ENCODE results near the gene MYH13. TPM values are rescaled to one million over a fixed set of nuclear protein-coding genes. Genes with fewer than 3 reads are reported as not detected.

The MYH13 gene
- total RNA-seq, 1 donor from 2014 or later = 0.52 TPM

- Histone ChIP-seq H3K27ac (ENCODE audit: low read depth, low read length) (no peak overlapping the region), H3K9ac (ENCODE audit: low read depth in 1 of 3, low read length in 3 of 3) (no peak overlapping the region), H3K27me3 (ENCODE audit: control insufficient read depth in 3 of 3, insufficient read depth in 3 of 3, low read length in 3 of 3) (peaks cover 0 to 3% (median 0%) of the 10 kb centered on the region in 3 donors), H3K4me3 (ENCODE audit: low read length in 3 of 3) (no peak overlapping the region), H3K9me3 (ENCODE audit: control insufficient read depth in 3 of 3, low read length in 3 of 3) (no peaks in the 10 kb centered on the region), H3K36me3 (ENCODE audit: control insufficient read depth in 3 of 3, insufficient read depth in 3 of 3, low read length in 3 of 3) (no peaks in the 10 kb centered on the region), H3K4me1 (ENCODE audit: control insufficient read depth in 3 of 3, insufficient read depth in 3 of 3, low read length in 3 of 3) (no peaks in the 10 kb centered on the region)
Measured at GRCh38 chr17:10327640-10328039, 45.2 kb downstream of the MYH13 start.

- no peak overlapping the region for H3K9ac ChIP-seq (ENCODE audit: low read depth in 1 of 3, low read length in 3 of 3)
- no peaks in the 10 kb centered on the region for H3K4me1 ChIP-seq (ENCODE audit: control insufficient read depth in 3 of 3, insufficient read depth in 3 of 3, low read length in 3 of 3)
- H3K9me3 ChIP-seq (ENCODE audit: control insufficient read depth in 3 of 3, low read length in 3 of 3) = no peaks in the 10 kb centered on the region
- no peak overlapping the region for H3K4me3 ChIP-seq (ENCODE audit: low read length in 3 of 3)
- no peaks in the 10 kb centered on the region for H3K36me3 ChIP-seq (ENCODE audit: control insufficient read depth in 3 of 3, insufficient read depth in 3 of 3, low read length in 3 of 3)
- H3K27me3 ChIP-seq (ENCODE audit: control insufficient read depth in 3 of 3, insufficient read depth in 3 of 3, low read length in 3 of 3) = peaks cover 0 to 3% (median 0%) of the 10 kb centered on the region in 3 donors
- H3K27ac ChIP-seq (ENCODE audit: low read depth, low read length) = no peak overlapping the region
Measured at GRCh38 chr17:10325031-10325695, 47.6 kb downstream of the MYH13 start.

GRCh38 chr17:10323812-10324610 is 48.8 kb downstream of the MYH13 start:
- H3K9ac ChIP-seq (ENCODE audit: low read depth in 1 of 3, low read length in 3 of 3) = no peak overlapping the region
- H3K27ac ChIP-seq (ENCODE audit: low read depth, low read length) = no peak overlapping the region
- no peaks in the 10 kb centered on the region for H3K4me1 ChIP-seq (ENCODE audit: control insufficient read depth in 3 of 3, insufficient read depth in 3 of 3, low read length in 3 of 3)
- H3K36me3 ChIP-seq (ENCODE audit: control insufficient read depth in 3 of 3, insufficient read depth in 3 of 3, low read length in 3 of 3) = no peaks in the 10 kb centered on the region
- H3K9me3 ChIP-seq (ENCODE audit: control insufficient read depth in 3 of 3, low read length in 3 of 3) = no peaks in the 10 kb centered on the region
- no peak overlapping the region for H3K4me3 ChIP-seq (ENCODE audit: low read length in 3 of 3)
- H3K27me3 ChIP-seq (ENCODE audit: control insufficient read depth in 3 of 3, insufficient read depth in 3 of 3, low read length in 3 of 3) = no peaks in the 10 kb centered on the region

GRCh38 chr17:10318535-10318934 is 54.3 kb downstream of the MYH13 start:
- Histone ChIP-seq H3K4me1 (ENCODE audit: control insufficient read depth in 3 of 3, insufficient read depth in 3 of 3, low read length in 3 of 3) (no peaks in the 10 kb centered on the region), H3K36me3 (ENCODE audit: control insufficient read depth in 3 of 3, insufficient read depth in 3 of 3, low read length in 3 of 3) (no peaks in the 10 kb centered on the region), H3K9ac (ENCODE audit: low read depth in 1 of 3, low read length in 3 of 3) (no peak overlapping the region), H3K9me3 (ENCODE audit: control insufficient read depth in 3 of 3, low read length in 3 of 3) (no peaks in the 10 kb centered on the region), H3K4me3 (ENCODE audit: low read length in 3 of 3) (no peak overlapping the region), H3K27me3 (ENCODE audit: control insufficient read depth in 3 of 3, insufficient read depth in 3 of 3, low read length in 3 of 3) (no peaks in the 10 kb centered on the region), H3K27ac (ENCODE audit: low read depth, low read length) (no peak overlapping the region)

- H3K9me3 ChIP-seq (ENCODE audit: control insufficient read depth in 3 of 3, low read length in 3 of 3) = no peaks in the 10 kb centered on the region
- no peaks in the 10 kb centered on the region for H3K4me1 ChIP-seq (ENCODE audit: control insufficient read depth in 3 of 3, insufficient read depth in 3 of 3, low read length in 3 of 3)
- no peak overlapping the region for H3K4me3 ChIP-seq (ENCODE audit: low read length in 3 of 3)
- no peaks in the 10 kb centered on the region for H3K36me3 ChIP-seq (ENCODE audit: control insufficient read depth in 3 of 3, insufficient read depth in 3 of 3, low read length in 3 of 3)
- no peak overlapping the region for H3K9ac ChIP-seq (ENCODE audit: low read depth in 1 of 3, low read length in 3 of 3)
- H3K27ac ChIP-seq (ENCODE audit: low read depth, low read length) = no peak overlapping the region
- H3K27me3 ChIP-seq (ENCODE audit: control insufficient read depth in 3 of 3, insufficient read depth in 3 of 3, low read length in 3 of 3) = peaks cover 0 to 2% (median 0%) of the 10 kb centered on the region in 3 donors
Measured at GRCh38 chr17:10317543-10317834, 55.3 kb downstream of the MYH13 start.

- peaks cover 0 to 2% (median 0%) of the 10 kb centered on the region in 3 donors for H3K27me3 ChIP-seq (ENCODE audit: control insufficient read depth in 3 of 3, insufficient read depth in 3 of 3, low read length in 3 of 3)
- no peaks in the 10 kb centered on the region for H3K4me1 ChIP-seq (ENCODE audit: control insufficient read depth in 3 of 3, insufficient read depth in 3 of 3, low read length in 3 of 3)
- H3K9me3 ChIP-seq (ENCODE audit: control insufficient read depth in 3 of 3, low read length in 3 of 3) = no peaks in the 10 kb centered on the region
- H3K9ac ChIP-seq (ENCODE audit: low read depth in 1 of 3, low read length in 3 of 3) = no peak overlapping the region
- H3K27ac ChIP-seq (ENCODE audit: low read depth, low read length) = no peak overlapping the region
- no peak overlapping the region for H3K4me3 ChIP-seq (ENCODE audit: low read length in 3 of 3)
- no peaks in the 10 kb centered on the region for H3K36me3 ChIP-seq (ENCODE audit: control insufficient read depth in 3 of 3, insufficient read depth in 3 of 3, low read length in 3 of 3)
Measured at GRCh38 chr17:10316801-10317542, 55.8 kb downstream of the MYH13 start.

- H3K4me1 ChIP-seq (ENCODE audit: control insufficient read depth in 3 of 3, insufficient read depth in 3 of 3, low read length in 3 of 3) = no peaks in the 10 kb centered on the region
- no peak overlapping the region for H3K4me3 ChIP-seq (ENCODE audit: low read length in 3 of 3)
- H3K27me3 ChIP-seq (ENCODE audit: control insufficient read depth in 3 of 3, insufficient read depth in 3 of 3, low read length in 3 of 3) = peaks cover 0 to 2% (median 0%) of the 10 kb centered on the region in 3 donors
- H3K9me3 ChIP-seq (ENCODE audit: control insufficient read depth in 3 of 3, low read length in 3 of 3) = no peaks in the 10 kb centered on the region
- no peak overlapping the region for H3K27ac ChIP-seq (ENCODE audit: low read depth, low read length)
- H3K9ac ChIP-seq (ENCODE audit: low read depth in 1 of 3, low read length in 3 of 3) = no peak overlapping the region
- H3K36me3 ChIP-seq (ENCODE audit: control insufficient read depth in 3 of 3, insufficient read depth in 3 of 3, low read length in 3 of 3) = no peaks in the 10 kb centered on the region
Measured at GRCh38 chr17:10314329-10314728, 58.5 kb downstream of the MYH13 start.

- H3K9me3 ChIP-seq (ENCODE audit: control insufficient read depth in 3 of 3, low read length in 3 of 3) = no peaks in the 10 kb centered on the region
Measured at GRCh38 chr17:10313037-10313672, 59.7 kb downstream of the MYH13 start.

GRCh38 chr17:10311131-10311530 is 61.7 kb downstream of the MYH13 start:
- peaks cover 0 to 2% (median 0%) of the 10 kb centered on the region in 3 donors for H3K27me3 ChIP-seq (ENCODE audit: control insufficient read depth in 3 of 3, insufficient read depth in 3 of 3, low read length in 3 of 3)
- no peaks in the 10 kb centered on the region for H3K9me3 ChIP-seq (ENCODE audit: control insufficient read depth in 3 of 3, low read length in 3 of 3)
- H3K4me3 ChIP-seq (ENCODE audit: low read length in 3 of 3) = no peak overlapping the region
- no peaks in the 10 kb centered on the region for H3K36me3 ChIP-seq (ENCODE audit: control insufficient read depth in 3 of 3, insufficient read depth in 3 of 3, low read length in 3 of 3)
- no peak overlapping the region for H3K9ac ChIP-seq (ENCODE audit: low read depth in 1 of 3, low read length in 3 of 3)
- no peaks in the 10 kb centered on the region for H3K4me1 ChIP-seq (ENCODE audit: control insufficient read depth in 3 of 3, insufficient read depth in 3 of 3, low read length in 3 of 3)
- H3K27ac ChIP-seq (ENCODE audit: low read depth, low read length) = no peak overlapping the region

More at GRCh38 chr17:10313037-10313672, 59.7 kb downstream of the MYH13 start:
- no peak overlapping the region for H3K27ac ChIP-seq (ENCODE audit: low read depth, low read length)
- no peak overlapping the region for H3K4me3 ChIP-seq (ENCODE audit: low read length in 3 of 3)
- no peaks in the 10 kb centered on the region for H3K4me1 ChIP-seq (ENCODE audit: control insufficient read depth in 3 of 3, insufficient read depth in 3 of 3, low read length in 3 of 3)
- H3K27me3 ChIP-seq (ENCODE audit: control insufficient read depth in 3 of 3, insufficient read depth in 3 of 3, low read length in 3 of 3) = peaks cover 0 to 2% (median 0%) of the 10 kb centered on the region in 3 donors
- no peaks in the 10 kb centered on the region for H3K36me3 ChIP-seq (ENCODE audit: control insufficient read depth in 3 of 3, insufficient read depth in 3 of 3, low read length in 3 of 3)
- no peak overlapping the region for H3K9ac ChIP-seq (ENCODE audit: low read depth in 1 of 3, low read length in 3 of 3)

Data from skeletal muscle tissue (tissue), 4 donors.